B cell (primary cell): ENCODE measurements around the gene CEACAM3. TPM values are rescaled to one million over a fixed set of nuclear protein-coding genes. Genes with fewer than 3 reads are reported as not detected.
"Not testable (repeated sequence)": the region's sequence is repeated elsewhere in the genome, so short reads cannot be mapped to it uniquely, and the experiment has no call there.

Experiments used
- ATAC-seq: fragments of 200-7000 bp; cut with Tn5 transposase; one replicate; pipeline ENCODE4 v1.10.0; 2021; ENCODE audit warnings: low read depth, mild to moderate bottlenecking, moderate number of reproducible peaks, moderate library complexity
- CTCF ChIA-PET: fragments of 350-600 bp; sonication (Branson Sonifier 250); formaldehyde crosslinking; loops from one replicate; lab custom pipeline; 2021; ENCODE audit warnings: antibody characterized with exemption, inconsistent platforms; lab: Charles Lee
- POLR2A ChIA-PET: fragments of 350-600 bp; sonication (Branson Sonifier 250); formaldehyde crosslinking; loops from one replicate; lab custom pipeline; 2021; ENCODE audit warnings: antibody characterized with exemption; lab: Charles Lee
- DNase-seq: peaks from one replicate; pipeline ENCODE4 v3.0.0; 2013
- H2AFZ ChIP-seq: 2 replicates; pipeline ENCODE4 v1.6.1; 2012; ENCODE audit warnings: mild to moderate bottlenecking, low read depth, low read length; ENCODE audit not compliant: insufficient read depth, poor library complexity, severe bottlenecking
- H3K27ac ChIP-seq, 2 donors: 1 replicate in 1 of 2; 2 replicates in 1 of 2; pipeline ENCODE4 v1.5.1; 2012 to 2013; ENCODE audit warnings: low read length in 2 of 2, mild to moderate bottlenecking in 2 of 2, moderate library complexity in 1 of 2
- H3K27me3 ChIP-seq, 4 experiments: fragments of 200-600 bp in 1 of 4; sonication (generic) in 1 of 4; replicated peaks in 1 of 4; 1 replicate in 2 of 4; 2 replicates in 2 of 4; pipeline versions ENCODE4 v1.6.1 to v1.7.0; 2013 to 2016; ENCODE audit warnings: low read length in 3 of 4, mild to moderate bottlenecking in 2 of 4, mixed read lengths in 1 of 4, moderate library complexity in 1 of 4; ENCODE audit not compliant: insufficient read depth in 4 of 4, control insufficient read depth in 3 of 4; ENCODE audit errors: control extremely low read depth in 1 of 4
- H3K36me3 ChIP-seq, 2 experiments: replicated peaks in 1 of 2; 1 replicate in 1 of 2; 2 replicates in 1 of 2; pipeline versions ENCODE4 v1.6.1 to v1.7.1; 2013; ENCODE audit warnings: low read length in 1 of 2; ENCODE audit not compliant: insufficient read depth in 2 of 2, control insufficient read depth in 1 of 2; ENCODE audit errors: control extremely low read depth in 1 of 2, extremely low read depth in 1 of 2
- H3K4me1 ChIP-seq, 2 donors: fragments of 200-600 bp in 1 of 2; sonication (generic) in 1 of 2; 1 replicate in 1 of 2; 2 replicates in 1 of 2; pipeline versions ENCODE4 v1.5.1 to v1.6.1; 2013 to 2017; ENCODE audit warnings: low read length in 2 of 2; ENCODE audit not compliant: control insufficient read depth in 2 of 2, insufficient read depth in 2 of 2
- H3K4me2 ChIP-seq: replicated peaks from 2 replicates; pipeline ENCODE3; 2012; ENCODE audit warnings: mild to moderate bottlenecking, low read depth, low read length; ENCODE audit not compliant: poor library complexity, severe bottlenecking
- H3K4me3 ChIP-seq, 5 experiments: fragments of 200-600 bp in 1 of 5; sonication (generic) in 1 of 5; 1 replicate in 3 of 5; 2 replicates in 2 of 5; pipeline versions ENCODE4 v1.5.1 to v1.7.0; 2011 to 2016; ENCODE audit warnings: low read length in 4 of 5, mild to moderate bottlenecking in 4 of 5, low read depth in 2 of 5, control low read depth in 1 of 5, moderate library complexity in 1 of 5; ENCODE audit not compliant: insufficient read depth in 1 of 5; ENCODE audit errors: control extremely low read depth in 1 of 5, extremely low read depth in 1 of 5
- H3K79me2 ChIP-seq: fragments of 200-600 bp; sonication (generic); one replicate; pipeline ENCODE4 v1.6.0; 2016; ENCODE audit warnings: low read length; ENCODE audit not compliant: control insufficient read depth, insufficient read depth
- H3K9ac ChIP-seq: fragments of 200-600 bp; sonication (generic); 2 replicates; pipeline ENCODE4 v1.6.1; 2017; ENCODE audit warnings: mild to moderate bottlenecking, low read length, moderate library complexity
- H3K9me3 ChIP-seq, 3 donors: one replicate each; pipeline versions ENCODE4 v1.6.1 to v1.7.1; 2013; ENCODE audit warnings: low read length in 2 of 3; ENCODE audit not compliant: control insufficient read depth in 2 of 3, insufficient read depth in 1 of 3; ENCODE audit errors: control extremely low read depth in 1 of 3
- H4K20me1 ChIP-seq: 2 replicates; pipeline ENCODE4 v1.6.0; 2012; ENCODE audit warnings: mild to moderate bottlenecking, low read length; ENCODE audit not compliant: insufficient read depth, control insufficient read depth, poor library complexity, severe bottlenecking
- H3K27ac Mint-ChIP-seq: one replicate; pipeline ENCODE4 v1.8.0; 2021; ENCODE audit warnings: mixed read lengths
- H3K27me3 Mint-ChIP-seq: one replicate; pipeline ENCODE4 v1.8.0; 2021; ENCODE audit warnings: mixed read lengths
- H3K4me1 Mint-ChIP-seq: one replicate; pipeline ENCODE4 v1.8.0; 2021; ENCODE audit warnings: mixed read lengths
- H3K4me3 Mint-ChIP-seq: one replicate; pipeline ENCODE4 v1.8.0; 2021; ENCODE audit warnings: mixed read lengths
- H3K9me3 Mint-ChIP-seq: one replicate; pipeline ENCODE4 v1.8.0; 2022; ENCODE audit warnings: mixed read lengths; ENCODE audit not compliant: insufficient read depth
- CTCF ChIP-seq: fragments of 200-600 bp; IDR thresholded peaks from one replicate; pipeline ENCODE4 v1.8.0; 2022; ENCODE audit warnings: antibody characterized with exemption, mild to moderate bottlenecking
- EZH2 ChIP-seq: IDR thresholded peaks from 2 replicates; pipeline ENCODE4 v1.6.1; 2012; ENCODE audit warnings: borderline replicate concordance, low read depth, mild to moderate bottlenecking, moderate library complexity, low read length; ENCODE audit not compliant: insufficient read depth, poor library complexity, severe bottlenecking
- WGBS: methylation state at CpG from one replicate; pipeline ENCODE4 v1.1.5; 2013; ENCODE audit warnings: missing lambda C conversion rate; ENCODE audit not compliant: insufficient coverage; 5-methylcytosine and 5-hydroxymethylcytosine counted together
- intact Hi-C: fragments of 100-400 bp; cut with micrococcal nuclease; formaldehyde crosslinking; loops from one replicate; pipeline ENCODE4 v1.10.0; 2022
- polyA plus RNA-seq: library from polyadenylated mRNA; depleted of rRNA; stranded (reverse); fragments of >200 nt; gene quantifications from 2 replicates; pipeline ENCODE4 v1.2.3, GENCODE V29; 2012
- total RNA-seq, 2 donors: library from RNA; stranded (reverse); fragments of 120-200 nt in 1 of 2; gene quantifications; 1 replicate in 1 of 2; 2 replicates in 1 of 2; pipeline versions ENCODE4 v1.2.3 to v1.2.4, GENCODE V29; 2013 to 2022

Gene CEACAM3
- total and polyA plus RNA-seq, 2 donors (not counting 1 experiment from before 2014, with no cell fraction given) = not detected

GRCh38 chr19:41787055-41787454, 9.3 kb upstream of the CEACAM3 start:
- CTCF ChIA-PET = interaction anchor here (0.6 to 5.3 kb wide), 5 partner anchors 9 to 39 kb away, joined by 3 to 114 read pairs (median 3); partner anchors contain the start of gene CEACAM6
- no peaks in the 10 kb centered on the region for H3K9me3 ChIP-seq
- H3K4me3 Mint-ChIP-seq = no peak overlapping the region
- H3K4me3 ChIP-seq = no peak overlapping the region
- no peaks in the 10 kb centered on the region for H4K20me1 ChIP-seq
- H3K27me3 Mint-ChIP-seq = peaks cover 40% of the 10 kb centered on the region
- H3K4me2 ChIP-seq = no peak overlapping the region
- H3K4me1 ChIP-seq = peaks cover 24 to 26% of the 10 kb centered on the region in 2 donors
- 78% methylated on average over 6 of the region's 7 CpGs for WGBS
- TF ChIP-seq EZH2 = no peak
- TF ChIP-seq CTCF = no peak
- POLR2A ChIA-PET = no interaction called here
- no peak overlapping the region for H3K27ac Mint-ChIP-seq
- H3K27me3 ChIP-seq = peaks cover 0 to 10% (median 0%) of the 10 kb centered on the region in 4 experiments
- peaks cover 25% of the 10 kb centered on the region for H3K4me1 Mint-ChIP-seq
- ATAC-seq = no peak
- no peak overlapping the region for H2AFZ ChIP-seq
- H3K9me3 Mint-ChIP-seq = no peaks in the 10 kb centered on the region
- H3K79me2 ChIP-seq = no peaks in the 10 kb centered on the region
- no peaks in the 10 kb centered on the region for H3K36me3 ChIP-seq
- H3K9ac ChIP-seq = no peak overlapping the region
- H3K27ac ChIP-seq = no peak overlapping the region
- DNase-seq = no peak
- intact Hi-C loops = no loop called here

- Mint-ChIP-seq H3K4me1 (peaks cover 22% of the 10 kb centered on the region), H3K27me3 (peaks cover 51% of the 10 kb centered on the region)
- H3K27ac Mint-ChIP-seq, H3K9ac ChIP-seq, intact Hi-C loops, H3K27ac ChIP-seq, POLR2A ChIA-PET, H3K9me3 ChIP-seq, H3K36me3 ChIP-seq, H2AFZ ChIP-seq, H4K20me1 ChIP-seq, H3K4me2 ChIP-seq, H3K4me3 ChIP-seq, H3K79me2 ChIP-seq, DNase-seq, ATAC-seq, H3K4me3 Mint-ChIP-seq, H3K9me3 Mint-ChIP-seq: not testable (repeated sequence)
- WGBS = no CpG with 5 or more reads among the region's 1 CpG
- Histone ChIP-seq H3K27me3 (peaks cover 0 to 13% (median 4%) of the 10 kb centered on the region in 4 experiments), H3K4me1 (peaks cover 23 to 24% of the 10 kb centered on the region in 2 donors)
- CTCF ChIA-PET = interaction anchor here (2.2 kb wide), 1 partner anchor 35 kb away, joined by 8 read pairs; no protein-coding TSS in a partner anchor
These were observed 7.9 kb upstream of the CEACAM3 start for GRCh38 chr19:41788518-41788917.

GRCh38 chr19:41789053-41789452, 7.3 kb upstream of the CEACAM3 start:
- H3K4me3 Mint-ChIP-seq, intact Hi-C loops, POLR2A ChIA-PET, H2AFZ ChIP-seq, H3K36me3 ChIP-seq, H3K27ac ChIP-seq, H3K9ac ChIP-seq, H3K9me3 ChIP-seq, H3K27ac Mint-ChIP-seq, H3K4me2 ChIP-seq, ATAC-seq, H3K4me3 ChIP-seq, DNase-seq, H3K9me3 Mint-ChIP-seq, H4K20me1 ChIP-seq, H3K79me2 ChIP-seq: not testable (repeated sequence)
- Mint-ChIP-seq H3K27me3 (peaks cover 51% of the 10 kb centered on the region), H3K4me1 (peaks cover 19% of the 10 kb centered on the region)
- WGBS = 94% methylated on average over 2 of the region's 5 CpGs
- peaks cover 18 to 19% of the 10 kb centered on the region in 2 donors for H3K4me1 ChIP-seq
- peaks cover 0 to 13% (median 4%) of the 10 kb centered on the region in 4 experiments for H3K27me3 ChIP-seq
- CTCF ChIA-PET = interaction anchor here (0.7 to 2.2 kb wide), 3 partner anchors 29 to 85 kb away, joined by 3 to 8 read pairs (median 6); no protein-coding TSS in a partner anchor
